SK-N-MC (cell line): ENCODE results near the gene ANKRD33B.

Experiments
- EZH2 ChIP-seq: fragments of 200-600 bp; sonication (generic); IDR thresholded peaks from one replicate; pipeline ENCODE4 v1.6.1; 2017; ENCODE audit warnings: antibody characterized with exemption
- FOXP2 ChIP-seq: optimal IDR thresholded peaks from 2 replicates; pipeline ENCODE3; 2011; ENCODE audit warnings: mild to moderate bottlenecking, moderate library complexity; ENCODE audit not compliant: insufficient read depth; ENCODE audit errors: extremely low read length, control extremely low read depth
- POLR2AphosphoS5 ChIP-seq: IDR thresholded peaks from 2 replicates; pipeline ENCODE4 v1.6.1; 2012; ENCODE audit warnings: mild to moderate bottlenecking, low read depth, low read length, borderline replicate concordance

GRCh38 chr5:10602031-10602806 is 38.3 kb downstream of the ANKRD33B start:
- TF ChIP-seq POLR2AphosphoS5, result no peak
- no peak for TF ChIP-seq EZH2
- TF ChIP-seq FOXP2, result no peak
